CD4-positive, alpha-beta T cell treated with Interleukin-15 for 4 hours (primary cell): Measurements from ENCODE around the gene GSTM2.

Source experiments
- DNase-seq: peaks from one replicate; pipeline ENCODE4 v3.0.0-alpha.2; 2020; ENCODE audit warnings: low spot score

Gene GSTM2

GRCh38 chr1:109629372-109630030 lies 38.4 kb upstream of the GSTM2 start:
- no peak for DNase-seq

DNA sequence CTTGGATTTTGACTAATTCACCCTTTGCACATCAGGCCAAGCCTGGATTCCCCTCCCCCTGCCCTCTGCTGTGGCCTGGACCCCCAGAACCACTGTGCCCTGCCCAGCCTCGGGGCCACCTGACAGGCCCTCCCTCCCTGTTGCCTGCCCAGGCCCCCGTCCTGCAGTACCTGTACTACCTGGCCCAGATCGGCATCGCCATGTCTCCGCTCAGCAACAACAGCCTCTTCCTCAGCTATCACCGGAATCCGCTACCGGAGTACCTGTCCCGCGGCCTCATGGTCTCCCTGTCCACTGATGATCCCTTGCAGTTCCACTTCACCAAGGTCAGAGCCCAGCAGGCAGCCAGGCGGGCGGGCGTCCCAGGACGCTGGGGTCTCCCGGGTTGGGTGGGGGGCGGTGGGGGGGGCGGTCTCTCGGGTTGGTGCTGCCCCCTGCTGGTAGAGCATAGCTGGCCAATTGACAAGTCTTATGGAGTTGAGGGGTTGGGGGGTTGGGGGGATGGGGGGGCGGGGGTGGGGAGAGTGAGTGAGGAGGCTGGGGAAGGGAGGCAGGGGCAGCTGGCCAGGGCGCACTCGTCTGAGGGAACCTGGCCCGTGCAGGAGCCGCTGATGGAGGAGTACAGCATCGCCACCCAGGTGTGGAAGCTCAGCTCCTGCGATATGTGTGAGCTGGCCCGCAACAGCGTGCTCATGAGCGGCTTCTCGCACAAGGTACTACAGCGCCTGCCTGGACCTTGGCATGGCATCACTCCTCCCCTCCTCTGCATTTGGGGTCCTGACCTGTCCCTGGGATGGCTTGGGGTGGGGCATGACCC lies 37.6 kb upstream of the GSTM2 start:
- peak; percentile 19 for DNase-seq

- no peak for DNase-seq
These were observed 36.9 kb upstream of the GSTM2 start for GRCh38 chr1:109630898-109631512.

DNA sequence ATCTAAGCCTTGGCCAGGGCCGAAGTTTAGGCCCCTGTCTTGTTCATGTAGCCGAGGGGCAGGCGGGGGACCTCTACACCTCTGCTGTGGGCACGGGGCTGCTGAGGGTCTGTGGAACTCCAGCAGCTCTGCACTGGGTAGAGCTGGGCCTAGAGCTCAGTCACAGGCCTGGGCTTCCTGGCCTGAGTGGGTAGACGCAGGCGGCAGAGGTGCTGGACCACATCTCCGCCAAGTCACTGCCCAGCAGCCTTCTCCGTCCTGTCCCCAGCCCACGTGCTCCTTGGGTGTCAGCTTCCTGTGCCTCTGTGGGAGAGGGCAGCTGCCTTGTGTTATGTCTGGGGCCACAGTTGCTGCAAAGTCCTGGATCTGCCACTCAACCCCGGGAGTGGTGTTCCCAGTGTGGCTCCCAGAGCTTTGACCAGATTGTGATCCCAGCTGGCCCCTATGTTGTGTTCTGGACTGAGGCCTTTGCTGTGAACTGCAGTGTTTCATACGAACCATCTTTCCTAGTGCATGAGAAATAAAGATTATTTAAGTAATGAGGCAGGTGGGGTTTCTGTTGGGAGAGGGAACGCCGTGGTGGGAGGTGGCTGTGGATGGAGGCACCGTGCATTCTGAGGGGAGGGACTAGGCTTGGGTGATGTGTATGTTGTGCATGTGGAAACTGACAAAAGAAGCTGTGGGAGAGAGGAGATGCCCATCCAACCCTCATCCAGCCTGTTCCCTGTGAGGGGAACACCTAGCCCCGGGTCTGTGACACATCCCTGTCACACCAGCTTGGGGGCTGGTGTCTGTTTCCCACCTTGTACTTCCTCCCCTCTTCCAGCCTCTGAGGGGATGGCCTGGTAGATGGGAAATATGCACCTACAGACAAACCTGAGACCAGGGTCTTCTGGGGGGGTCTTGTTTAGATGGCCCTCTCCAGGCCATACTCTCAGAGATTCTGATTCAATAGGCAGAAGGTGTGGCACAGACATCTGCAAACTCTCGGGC lies 36.0 kb upstream of the GSTM2 start:
- DNase-seq: no peak

DNA sequence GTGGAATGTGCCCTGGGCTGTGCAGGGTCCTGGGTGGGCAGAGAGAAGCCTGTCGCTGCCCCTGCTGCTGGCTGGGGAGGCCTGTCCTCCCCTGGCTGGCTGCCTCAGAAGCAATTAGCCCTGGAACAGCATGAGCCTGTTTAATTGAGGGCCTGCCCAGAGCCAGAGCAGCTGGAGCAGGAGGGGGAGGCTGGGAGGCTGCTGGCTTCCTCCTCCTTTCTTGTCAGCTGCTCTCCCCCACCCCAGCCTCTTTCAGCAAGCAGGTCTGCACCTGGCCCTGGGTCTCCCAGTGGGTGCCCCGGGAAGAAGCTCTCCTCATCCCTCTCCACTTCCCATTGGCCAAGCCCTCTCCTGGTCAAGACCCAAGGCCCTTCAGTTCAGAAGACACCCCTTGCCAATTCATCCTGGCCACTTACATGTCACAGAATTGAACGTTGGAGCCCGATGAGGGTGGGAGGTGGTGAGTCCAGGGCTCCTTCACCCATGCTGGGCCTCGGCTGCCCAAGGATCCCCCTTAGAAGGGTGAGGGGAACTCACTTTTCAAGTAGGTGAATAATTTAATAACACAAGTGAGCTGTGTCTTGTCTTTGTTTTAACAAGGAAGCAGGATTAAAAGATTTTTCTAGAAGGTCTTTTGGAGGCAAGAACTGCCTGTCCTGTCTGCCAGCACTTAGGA lies 35.0 kb upstream of the GSTM2 start:
- DNase-seq: no peak

GRCh38 chr1:109634292-109634691 lies 33.6 kb upstream of the GSTM2 start:
- DNase-seq: no peak

DNA sequence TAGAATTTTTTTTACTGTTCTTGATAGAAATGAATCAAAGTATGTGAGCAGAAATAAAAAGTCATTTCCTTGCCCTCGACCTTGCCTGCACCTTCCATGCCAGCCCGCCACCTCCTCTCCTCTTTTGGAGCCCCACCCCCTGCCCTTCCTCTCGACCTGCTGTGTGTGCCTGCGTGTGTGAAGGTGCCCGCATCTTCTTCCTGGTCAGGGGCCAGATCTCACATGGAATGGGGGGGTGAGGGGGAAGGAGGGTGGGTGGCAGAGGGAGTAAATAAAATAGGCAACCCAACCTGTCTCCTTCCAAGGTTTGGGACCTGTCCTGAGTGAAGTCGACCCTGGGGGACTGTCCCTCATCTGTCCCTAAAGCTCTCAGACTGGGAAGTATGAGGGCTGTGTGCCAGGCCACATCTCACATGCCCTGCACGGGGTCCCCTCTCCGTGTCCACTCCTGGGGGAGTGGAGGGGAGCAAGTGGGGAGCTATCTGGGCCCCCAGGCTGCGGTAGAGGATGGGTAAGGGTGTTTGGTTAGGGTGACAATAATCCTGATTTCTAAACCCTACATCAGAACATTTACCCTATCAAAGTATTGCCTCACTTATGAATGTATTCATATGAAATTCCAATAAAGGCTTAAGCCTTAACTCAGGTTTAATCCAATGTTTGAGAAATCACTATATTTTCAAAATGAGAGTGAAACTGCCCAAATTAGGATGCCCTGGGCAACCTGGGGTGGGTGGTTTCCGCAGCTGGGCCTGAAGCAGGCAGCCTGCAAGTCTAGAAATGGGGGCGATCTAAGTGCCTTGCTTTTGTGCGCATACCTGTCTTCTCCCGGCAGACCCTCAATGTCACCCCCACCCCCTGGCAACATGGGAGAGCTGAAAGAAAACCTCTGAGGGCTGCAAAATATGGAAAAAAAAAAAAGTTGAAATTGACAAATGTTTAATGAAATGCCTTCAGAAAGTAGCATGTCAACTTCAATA lies 32.8 kb upstream of the GSTM2 start:
- no peak for DNase-seq

- no peak for DNase-seq
These were observed 32.0 kb upstream of the GSTM2 start for GRCh38 chr1:109635862-109636200.

DNA sequence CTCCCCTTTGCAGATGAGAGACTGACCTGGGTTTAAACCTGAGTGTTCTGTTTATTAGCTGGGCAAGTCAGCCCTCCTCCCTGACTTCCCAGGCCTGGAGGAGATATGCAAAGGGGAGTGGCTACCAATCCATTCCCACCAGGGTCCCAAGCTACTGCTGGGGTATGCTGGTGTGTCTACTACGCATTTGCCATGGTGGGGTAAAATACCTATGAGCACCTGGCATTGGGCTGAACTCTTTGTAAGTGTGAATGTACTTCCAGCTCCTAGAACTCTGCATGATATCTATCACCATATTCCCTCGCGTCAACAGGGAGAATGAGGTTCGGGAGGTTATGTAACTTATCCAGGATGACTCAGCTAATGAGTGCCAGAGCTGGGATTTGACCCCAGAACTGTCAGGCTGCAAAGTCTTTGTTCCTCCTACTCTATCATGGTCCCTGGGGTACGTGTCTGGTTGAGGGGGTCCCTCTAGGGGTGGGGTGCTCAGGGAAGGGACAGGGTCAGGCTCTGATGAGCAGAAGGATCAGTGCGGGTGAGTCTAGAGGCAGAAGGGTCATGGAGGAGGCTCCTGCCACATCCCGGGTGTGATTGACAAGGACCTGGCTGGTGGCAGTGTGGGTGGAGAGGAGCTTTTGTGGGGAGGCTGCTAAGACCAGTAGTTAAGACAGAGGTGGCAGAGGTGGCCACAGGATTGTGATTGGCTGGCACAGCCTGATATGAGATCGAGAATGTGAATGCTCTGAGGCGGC lies 31.5 kb upstream of the GSTM2 start:
- no peak for DNase-seq

DNA sequence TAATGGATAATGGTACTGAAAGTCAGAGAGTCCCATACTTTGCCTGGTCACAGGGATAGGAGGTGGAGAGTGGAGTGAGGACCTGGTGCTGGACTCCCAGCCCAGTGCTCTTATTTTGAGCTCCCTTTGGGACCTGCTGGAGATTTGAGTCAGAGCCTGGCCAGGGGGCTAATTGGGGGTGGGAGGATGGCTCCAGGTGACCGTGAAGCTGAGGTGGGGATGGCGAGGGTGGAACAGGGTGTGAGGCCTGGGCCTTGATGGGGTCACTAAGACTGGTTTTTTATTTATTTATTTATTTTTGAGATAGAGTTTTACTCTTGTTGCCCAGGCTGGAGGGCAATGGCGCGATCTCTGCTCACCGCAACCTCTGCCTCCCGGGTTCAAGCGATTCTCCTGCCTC lies 30.4 kb upstream of the GSTM2 start:
- no peak for DNase-seq

GRCh38 chr1:109639063-109639840 lies 28.6 kb upstream of the GSTM2 start:
- no peak for DNase-seq

GRCh38 chr1:109639841-109640184 lies 28.0 kb upstream of the GSTM2 start:
- DNase-seq: no peak

DNA sequence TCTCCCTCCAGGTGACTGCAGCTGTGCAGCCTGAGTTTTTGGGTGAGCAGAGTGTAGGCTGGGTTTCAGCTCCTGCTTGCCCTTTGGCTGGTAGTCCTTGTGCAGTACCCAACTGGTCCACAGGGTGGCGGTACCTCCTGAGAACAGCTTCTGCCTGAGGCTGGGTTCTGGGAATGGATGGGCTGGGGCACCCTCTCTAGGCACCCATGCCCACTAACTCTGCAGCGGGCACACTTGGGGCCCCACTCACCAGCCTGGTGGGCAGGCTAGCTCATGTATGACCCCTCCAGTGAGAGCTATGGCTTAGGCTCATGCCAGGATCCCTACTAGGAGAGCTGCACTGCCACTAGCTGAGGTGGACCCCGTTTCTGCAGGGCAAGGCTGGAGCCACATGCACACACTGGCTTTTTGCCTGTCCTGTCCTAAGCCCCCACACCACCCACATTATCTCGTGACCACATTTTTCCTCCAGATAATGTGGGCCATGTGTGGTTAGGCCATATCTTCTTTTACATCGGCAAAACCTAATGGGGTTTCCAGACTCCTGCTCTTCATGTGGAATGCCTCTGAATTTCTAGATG lies 27.5 kb upstream of the GSTM2 start:
- DNase-seq: peak; percentile 89

DNA sequence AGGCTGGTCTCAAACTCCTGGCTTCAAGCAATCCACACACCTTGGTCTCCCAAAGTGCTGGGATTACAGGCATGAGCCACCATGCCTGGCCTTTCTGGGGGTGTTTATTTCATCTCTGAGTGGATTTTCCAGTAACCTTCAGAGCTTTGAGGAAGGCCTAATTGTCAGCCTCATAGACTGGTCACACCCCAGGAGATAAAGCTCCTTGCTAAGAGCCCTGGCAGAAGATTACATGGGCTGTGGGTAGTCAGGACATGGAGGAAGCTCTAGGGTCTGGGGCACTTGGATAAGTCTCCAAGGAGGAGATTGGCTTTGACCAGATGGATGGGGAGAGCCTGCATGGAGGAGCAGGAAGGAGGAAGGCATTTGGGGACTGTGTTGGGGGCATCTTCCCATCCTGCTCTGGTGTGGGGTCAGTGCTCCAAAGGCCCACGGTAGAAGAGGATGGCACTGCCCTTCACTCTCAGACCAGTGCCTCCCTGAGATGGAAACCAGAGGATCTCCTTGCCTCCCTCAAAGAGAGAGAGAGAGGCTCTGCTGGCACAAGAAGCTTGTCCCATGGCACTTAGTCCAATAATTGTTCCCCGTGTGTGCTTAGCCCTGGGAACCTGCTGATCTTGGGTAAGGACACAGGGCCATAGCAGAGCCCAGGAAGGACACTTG lies 26.6 kb upstream of the GSTM2 start:
- no peak for DNase-seq

- DNase-seq: no peak
These were observed 26.0 kb upstream of the GSTM2 start for GRCh38 chr1:109641861-109642260.

- no peak for DNase-seq
These were observed 25.2 kb upstream of the GSTM2 start for GRCh38 chr1:109642626-109643025.

DNA sequence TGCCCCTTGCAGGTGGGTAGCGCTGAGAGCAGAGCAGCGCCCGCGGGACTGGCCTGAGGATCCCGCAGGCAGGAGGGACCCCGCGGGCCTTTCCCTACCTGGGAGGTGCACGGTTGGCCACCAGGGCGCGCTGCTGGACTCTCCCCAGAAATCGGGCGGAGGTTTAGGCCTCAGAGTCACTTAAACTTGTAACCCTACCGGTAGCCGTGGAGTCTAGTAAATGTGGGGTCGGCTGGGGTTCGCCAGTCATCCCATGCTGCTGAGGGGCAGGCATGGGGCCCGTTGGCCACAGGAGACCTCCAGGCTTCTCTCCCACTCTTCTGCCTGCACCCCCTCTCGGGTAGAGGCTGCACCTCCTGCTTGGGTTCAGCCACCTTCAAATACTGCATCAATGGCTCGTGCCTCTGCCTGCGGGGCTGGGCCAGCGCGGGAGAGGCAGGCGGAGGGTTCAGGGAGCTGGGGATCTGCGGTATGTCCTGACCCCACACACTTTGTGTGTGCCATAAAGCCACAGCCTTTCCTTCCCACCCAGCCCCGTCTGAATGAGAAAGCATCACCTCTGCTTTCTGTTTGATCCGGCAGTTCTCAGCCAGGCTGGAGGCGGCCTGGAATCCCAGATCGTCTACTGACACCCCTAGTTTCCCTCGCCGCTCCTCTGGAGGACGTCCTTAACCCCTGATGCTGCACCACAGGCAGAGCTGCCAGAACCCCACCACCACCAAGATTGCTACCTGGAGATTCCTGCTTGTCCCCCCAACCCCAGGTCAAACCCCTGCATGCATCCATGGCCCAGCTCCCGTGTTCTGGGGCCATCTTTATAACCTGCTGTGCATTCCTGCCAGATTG lies 24.2 kb upstream of the GSTM2 start:
- peak; percentile 84 for DNase-seq
